ENCODE measurements around the gene ING3.
"Not testable (repeated sequence)": the region's sequence is repeated elsewhere in the genome, so short reads cannot be mapped to it uniquely, and the experiment has no call there.

Gene ING3

DNA sequence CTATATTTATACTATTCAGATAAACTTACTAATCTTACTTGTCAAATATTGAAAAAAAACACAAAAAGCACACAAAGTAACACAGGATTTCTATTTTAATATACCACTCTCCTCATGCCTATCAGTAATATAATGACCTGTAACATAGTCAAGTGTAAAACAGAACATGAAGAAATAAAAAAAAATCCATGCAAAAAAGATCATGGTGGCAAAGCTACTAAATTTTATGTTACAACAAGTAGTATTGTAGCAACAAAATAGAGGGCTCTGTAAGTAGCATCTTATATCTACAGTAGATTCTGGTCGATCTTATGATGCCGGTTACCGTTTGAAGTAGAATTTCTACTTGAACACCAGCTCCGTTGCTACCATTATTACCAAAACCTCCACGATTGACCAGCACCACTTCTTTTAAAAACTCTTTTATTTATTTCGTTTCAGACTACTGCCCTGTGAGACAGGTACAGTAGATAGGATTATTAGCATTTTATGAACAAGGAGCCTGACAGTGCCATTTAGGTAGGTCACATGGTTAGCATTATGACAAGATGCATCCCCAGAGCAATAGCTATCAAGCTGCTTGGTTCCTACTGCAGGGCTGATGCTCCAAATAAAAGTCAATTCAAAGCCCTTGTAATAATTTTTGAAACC, 40.0 kb downstream of the ING3 start:
- no peak for DNase-seq

DNA sequence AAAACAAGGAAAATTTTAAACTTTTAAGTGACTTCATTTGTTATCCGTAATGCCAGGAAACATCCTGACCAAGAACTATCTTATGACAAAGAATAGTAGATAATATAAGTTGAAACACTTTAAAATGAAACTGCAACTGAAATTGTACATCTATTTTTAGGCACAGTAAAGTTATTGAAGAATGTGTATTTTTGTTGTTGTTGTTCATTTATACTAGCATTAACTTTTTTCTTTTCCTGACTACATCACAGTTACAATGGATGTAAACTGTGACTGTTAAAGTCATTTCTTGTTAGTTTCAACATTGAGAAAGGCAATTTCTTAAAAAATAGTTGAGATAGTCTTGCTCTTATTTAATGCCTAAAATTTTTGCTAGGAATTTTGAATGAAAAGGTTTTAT, 40.6 kb downstream of the ING3 start:
- DNase-seq = no peak

DNA sequence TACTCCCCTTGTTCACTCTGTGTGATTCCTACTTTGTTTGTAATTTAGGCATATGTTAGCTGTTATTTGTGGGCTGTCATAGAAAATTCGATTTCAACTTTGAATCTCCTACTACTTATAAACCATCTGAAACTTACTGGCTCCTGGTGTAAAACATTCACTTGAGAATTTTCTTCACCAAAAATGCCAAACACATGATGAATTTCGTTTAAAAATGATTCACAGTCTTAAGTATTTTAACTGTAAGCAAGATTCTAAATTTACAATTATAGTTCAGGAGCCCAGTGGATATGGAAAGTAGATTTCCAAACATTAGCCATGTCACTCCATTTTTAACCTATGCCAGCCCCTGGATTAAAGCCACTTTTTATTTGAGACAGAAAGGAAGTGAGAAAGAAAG, 41.0 kb downstream of the ING3 start:
- no peak for DNase-seq

DNA sequence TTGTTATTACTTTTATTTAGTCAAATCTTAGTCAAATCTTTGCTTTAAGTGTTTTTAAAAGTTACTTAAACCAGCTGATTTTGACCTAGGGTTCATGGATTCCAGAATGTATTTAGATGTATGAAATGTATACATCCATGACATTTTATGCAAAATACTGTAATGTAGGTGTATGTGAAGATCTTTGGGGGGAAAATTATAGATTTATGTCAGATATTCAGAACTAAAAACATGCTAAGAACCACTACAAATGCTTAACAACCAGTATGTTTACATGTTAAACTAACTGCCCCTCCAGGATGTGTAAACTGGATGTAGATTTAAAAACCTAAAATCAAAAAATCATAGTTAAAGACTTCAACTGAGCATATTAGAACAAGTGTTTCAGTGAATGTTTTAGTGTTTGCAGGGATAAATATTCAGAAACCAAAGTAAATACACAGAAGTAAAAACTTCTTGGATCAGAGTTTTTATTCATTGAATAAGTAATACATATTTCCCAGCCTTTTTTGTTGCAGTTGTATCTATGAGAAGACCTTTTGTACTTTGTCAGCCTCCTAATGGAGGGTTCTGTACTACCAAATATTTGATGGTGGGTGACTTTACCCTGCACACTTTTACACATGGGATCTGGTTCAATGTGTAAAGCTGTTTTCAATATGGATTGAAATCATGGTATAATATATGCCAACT, 41.8 kb downstream of the ING3 start:
- no peak for DNase-seq

DNA sequence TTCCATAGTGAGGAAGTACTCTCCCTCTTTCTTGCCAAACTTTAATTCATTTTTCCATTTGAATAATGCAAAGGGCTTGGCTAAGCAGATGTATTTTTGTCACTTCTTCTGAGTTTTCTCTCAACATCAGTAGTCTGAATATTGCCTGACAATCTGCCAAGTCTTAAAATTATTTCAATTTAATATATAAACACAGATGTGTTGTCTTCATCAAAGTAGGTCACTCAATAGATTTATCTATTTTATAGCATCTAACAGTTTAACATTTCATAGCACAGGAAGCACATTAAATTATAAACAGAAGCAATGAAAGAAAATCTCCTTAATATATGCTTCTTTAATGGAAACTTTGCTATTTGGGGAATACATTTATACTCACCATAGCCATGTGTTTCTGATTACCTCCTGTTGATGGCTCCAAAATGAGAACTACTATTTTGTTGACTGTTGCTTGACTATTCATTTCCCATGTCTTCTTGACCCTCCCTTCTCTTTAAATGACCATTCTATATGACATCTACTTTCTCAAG, 42.5 kb downstream of the ING3 start:
- no peak for DNase-seq

DNA sequence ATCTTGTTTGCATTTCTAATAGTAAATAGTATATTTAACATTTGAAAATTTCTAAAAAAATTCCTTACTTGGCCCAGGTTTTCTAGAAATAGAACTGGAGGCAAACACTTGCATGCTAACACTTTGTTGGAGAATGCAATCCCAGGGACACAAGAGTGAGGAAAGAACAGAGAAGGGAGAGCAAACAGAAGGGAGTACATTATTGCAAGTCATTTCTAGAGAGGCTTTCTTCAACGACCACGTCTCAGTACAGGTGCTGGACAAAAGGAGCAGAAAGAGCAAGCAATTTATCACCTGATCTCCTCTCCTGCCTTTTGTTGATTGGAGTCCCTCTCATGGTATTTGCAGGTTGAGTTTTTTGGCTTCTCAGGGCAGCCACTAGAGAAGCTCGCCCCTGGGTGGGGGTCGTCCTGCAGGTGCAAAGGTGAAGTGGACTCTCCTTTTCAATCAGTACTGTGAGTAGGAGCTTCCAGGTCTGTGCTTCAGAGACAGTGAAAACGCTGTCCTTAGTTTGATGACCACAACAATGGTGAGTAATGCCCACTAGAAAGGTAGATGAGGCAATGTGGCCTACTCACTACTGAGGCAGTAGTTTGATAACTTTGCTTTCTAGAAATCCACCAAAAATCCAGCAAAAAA, 43.1 kb downstream of the ING3 start:
- DNase-seq = no peak

DNA sequence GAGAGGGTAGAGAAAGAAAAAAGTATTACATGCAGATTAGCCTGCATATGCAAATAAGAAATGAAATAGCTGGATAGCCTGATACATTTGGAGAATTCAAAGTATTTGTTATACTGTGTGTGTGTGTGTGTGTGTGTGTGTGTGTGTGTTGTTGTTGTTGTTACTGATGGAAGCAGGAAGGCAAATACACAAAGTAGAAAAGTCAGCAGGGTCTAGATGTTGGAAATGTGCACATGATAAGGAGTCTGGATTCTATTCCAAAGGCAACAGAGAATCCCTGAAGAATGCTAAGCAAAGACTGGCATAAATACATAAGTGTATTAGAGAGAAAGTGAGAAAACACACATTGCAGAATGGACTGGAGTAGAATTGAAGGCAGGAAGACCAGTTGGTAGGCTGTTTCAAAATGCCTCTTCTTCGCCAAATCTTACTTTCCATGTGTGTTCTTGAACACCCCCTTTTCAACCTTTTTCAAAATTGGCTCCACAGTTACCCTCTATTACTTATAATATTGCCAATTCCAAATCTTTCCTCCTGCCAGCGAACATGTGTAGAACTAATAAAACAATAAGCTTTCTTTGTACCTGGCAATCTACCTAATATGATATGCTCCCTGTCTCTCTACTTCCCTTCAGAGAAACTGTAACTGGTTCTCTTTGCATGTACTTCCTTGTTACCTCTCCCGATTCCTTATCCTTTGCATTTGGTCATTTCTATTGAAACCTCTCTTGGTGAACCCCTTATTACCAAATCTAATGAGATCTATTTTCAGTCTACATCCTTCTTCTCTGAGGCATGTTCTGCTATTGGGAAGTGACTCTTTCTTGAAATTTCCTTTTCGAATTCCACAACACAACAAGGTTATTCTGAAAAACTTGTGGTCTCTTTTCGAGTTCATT, 44.2 kb downstream of the ING3 start:
- DNase-seq = no peak

DNA sequence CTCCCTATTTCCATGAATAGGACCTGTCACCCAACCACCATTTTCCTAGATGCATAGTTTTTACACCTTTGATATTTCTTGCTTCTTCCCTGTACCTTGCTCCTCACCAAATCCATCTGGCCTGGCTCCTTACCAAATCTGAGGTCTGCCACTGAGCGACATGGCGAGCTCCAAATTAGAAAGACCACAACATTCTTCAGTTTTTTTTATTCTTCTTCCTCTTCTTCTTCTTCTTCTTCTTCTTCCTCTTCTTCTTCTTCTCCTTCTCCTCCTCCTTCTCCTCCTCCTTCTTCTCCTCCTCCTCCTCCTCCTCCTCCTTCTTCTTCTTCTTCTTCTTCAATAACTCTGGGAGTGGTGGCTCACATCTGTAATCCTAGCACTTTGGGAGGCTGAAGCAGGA, 45.1 kb downstream of the ING3 start:
- DNase-seq = no peak

DNA sequence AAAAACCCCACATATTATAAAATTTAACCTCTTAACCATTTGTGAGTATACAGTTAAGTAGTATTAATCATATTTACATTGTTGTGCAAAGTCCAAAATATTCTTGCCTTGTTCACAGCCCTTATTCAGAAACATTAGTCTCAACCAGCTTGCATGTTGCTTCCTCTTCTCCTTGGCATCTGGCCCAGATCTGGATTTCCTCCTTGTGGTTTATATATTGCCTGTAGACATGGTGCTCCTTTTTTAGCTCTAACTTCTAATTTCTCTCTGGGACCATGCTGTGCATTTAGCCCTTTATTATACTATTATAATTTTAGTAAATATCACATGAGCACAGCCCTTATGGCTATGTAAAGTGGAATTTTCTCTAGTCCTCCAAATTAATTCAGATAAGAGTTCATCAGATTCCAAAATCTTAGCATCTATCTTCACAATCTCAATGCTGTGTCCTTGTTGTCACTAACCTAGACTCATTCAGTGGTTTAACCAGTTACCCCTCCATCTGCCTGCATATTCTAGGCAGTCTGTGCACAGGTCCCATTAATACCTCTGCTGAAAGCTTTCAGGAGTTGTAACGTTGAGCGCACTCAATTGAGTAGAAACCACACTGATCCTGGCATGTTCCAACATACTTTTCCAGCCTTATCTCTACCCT, 45.9 kb downstream of the ING3 start:
- peak; percentile 81 for DNase-seq

DNA sequence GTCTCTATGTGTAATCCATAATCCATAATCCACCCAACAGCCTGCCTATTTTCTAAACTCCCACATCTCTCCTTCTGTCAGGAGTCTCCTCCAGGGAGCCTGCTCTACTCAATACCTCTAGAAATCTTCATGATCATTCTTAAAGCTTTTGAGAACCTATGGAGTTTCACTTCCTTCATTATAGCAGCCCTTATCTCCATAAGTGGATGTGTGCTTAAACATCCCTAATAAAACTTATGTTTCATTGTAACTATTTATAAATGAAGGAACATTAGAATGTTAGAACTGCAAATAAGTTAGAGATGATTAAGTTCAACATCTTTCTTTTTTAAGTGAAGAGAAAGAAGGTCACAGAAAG, 46.4 kb downstream of the ING3 start:
- DNase-seq = no peak

DNA sequence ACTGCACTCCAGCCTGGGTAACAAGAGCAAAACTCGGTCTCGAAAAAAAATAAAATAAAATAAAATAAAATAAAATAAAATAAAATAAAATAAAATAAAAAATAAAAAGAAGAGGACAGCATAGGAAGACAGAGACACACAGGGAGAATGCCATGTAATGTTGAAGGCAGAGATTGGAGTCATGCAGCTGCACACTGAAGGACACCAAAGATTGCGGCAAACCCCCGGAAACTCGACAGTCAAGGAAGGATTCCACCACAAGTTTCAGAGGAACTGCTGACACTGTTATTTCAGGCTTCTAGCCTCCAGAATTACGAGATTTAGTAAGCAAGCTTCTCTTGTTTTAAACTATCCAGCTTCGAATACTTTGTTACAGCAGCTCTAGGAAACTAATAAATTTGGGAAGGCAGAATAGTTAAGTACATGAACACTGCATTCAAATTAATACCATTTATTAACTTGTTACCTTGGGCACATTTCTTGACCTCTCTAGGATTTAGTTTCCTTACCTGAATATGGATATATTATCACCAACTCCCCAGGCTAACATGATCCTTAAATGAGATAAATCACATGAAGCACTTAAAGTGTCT, 47.4 kb downstream of the ING3 start:
- DNase-seq = no peak

DNA sequence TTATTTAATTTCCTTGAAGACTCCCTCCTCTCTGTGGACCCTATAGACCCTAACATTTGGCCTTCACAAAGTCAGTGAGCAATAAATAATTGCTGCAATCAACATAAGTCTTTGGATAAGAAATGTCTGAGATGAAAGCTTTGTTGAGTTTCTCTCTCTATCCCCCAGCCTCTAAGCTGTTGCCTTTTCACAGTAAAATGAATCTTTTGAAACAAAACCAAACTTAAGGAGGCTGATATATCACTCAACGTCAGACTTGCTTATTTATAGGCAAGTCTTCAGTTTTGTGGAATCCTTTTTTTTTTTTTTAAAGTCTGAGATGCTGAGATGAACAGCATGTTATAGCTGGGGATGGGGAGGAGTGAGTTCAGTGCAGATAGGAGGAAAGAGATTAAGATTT, 47.9 kb downstream of the ING3 start:
- DNase-seq = no peak

DNA sequence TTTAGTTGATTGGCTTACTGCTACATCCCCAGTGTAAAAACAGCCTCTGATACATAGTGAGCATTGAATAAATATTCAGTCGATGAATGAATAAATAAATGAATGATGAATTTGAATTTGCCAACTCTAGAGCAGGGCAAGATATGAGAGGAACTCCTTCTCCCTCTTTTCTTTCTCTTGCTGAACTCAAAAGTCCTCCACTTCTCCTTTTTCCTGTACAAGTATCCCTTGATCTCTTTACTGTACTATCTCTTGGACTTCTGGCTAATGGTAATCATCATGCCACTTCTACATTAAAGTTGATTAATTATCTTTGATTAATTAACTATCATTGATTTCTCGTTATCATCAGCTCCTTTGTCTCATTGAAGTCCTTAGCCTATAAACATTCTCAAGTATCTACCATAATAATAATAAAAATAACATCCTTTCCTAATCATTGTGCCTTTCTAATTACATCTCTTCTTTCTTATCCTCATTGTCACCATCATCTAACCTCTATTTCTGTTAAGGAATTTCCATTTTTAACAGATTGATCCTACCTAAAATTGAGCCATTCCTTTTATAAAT, 48.5 kb downstream of the ING3 start:
- DNase-seq = no peak

DNA sequence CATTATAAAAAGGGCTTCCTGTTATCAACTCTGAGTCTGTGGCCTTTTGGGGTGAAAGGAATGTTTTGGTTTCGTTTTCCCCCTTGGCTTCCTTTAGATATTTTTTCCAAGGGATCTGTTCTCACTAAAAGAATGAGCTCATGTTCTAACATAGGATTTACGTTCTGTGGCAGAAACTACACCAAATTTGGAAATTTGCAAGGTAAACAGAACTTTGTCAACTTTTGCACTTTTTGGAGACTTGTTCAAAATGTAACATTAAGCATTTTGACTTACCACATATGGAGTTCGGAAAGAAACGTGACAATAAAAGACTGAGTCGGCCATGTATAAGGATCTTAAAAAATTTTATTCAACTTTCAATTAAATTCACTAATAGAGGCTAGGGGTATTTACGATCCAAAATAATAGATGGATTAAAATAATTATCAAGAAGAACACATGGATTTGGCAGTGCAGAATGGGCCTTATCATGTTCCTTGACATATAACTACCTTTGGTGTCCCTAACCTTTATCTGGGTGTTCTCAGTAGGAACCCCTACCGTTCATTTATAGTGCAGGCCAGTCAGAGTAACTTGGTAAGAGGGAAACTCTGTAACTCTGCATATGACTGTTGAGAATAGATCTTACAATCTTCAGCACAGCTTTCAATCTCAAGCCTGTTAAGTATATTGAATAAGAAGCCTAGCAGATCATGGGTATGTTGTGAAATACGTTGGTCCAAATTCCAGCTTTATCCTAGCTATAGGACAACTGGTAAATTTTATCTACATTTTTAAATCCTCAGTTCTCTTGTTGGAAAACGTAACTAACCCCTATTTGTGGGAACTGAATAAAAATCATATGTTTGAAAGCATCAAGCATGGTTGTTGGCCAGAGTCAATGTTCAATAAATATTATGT, 49.8 kb downstream of the ING3 start:
- DNase-seq = no peak

DNA sequence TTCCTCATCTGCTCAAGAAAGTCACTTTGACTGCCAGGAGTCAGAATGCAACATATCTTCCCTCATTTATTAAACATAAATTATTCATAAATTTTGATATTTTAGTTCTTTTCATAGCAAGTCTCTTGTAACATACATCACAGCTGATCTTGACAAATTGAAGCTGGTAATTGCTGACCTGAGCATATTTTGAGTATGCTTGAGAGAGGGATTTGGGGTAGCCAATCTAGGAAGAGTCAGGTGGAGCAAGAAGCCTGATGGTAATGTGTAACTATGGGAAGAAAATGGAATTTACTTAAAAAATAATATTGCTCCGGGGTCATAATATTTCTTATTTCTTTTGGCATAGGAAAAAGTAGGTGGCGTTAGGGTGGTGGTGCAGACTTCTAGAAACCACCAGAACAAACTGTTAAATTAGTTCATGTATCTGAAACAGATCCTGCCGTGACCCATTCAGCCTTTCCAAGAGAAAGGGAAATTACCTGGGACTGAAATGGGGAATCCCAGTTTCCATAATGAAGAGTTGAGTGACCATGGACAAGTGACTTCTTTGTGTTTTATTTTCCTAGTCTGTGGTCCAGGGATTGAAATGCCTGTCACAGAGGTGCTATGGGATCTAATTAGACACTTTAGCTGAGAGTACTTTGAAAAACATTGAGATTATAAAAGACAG, 50.8 kb downstream of the ING3 start:
- DNase-seq = no peak

DNA sequence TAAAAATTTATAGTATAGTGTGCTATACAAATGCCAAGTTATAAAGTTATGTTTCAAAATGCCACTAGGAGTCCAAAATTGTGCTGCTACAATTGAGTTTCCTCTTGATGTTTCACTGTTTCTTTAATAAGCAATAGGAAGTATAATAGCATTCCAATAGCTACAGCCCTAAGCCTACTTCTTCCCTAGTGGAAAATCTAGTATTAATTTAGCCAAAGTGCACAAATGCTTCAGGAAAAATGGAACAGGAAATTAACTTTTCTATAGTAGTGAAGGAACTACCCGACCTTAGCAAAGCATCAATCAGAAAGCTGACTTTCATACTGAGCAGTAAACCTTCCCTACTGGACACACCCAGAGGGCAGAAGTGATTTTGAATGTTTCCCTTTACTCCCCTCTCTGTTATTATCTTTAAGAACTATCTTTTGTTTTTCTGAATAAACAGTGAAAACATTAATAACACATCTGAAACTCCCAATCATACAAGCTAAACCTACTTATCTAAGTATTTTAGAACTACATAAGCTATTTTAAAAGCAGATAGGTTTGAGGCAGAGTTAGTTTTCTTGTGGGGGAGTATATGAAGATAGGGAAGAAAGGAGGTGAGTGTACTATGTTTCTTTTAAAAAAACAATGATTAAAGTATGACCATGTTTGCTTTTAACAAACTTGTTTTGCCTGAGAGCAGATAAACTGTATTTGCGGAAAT, 51.6 kb downstream of the ING3 start:
- no peak for DNase-seq

DNA sequence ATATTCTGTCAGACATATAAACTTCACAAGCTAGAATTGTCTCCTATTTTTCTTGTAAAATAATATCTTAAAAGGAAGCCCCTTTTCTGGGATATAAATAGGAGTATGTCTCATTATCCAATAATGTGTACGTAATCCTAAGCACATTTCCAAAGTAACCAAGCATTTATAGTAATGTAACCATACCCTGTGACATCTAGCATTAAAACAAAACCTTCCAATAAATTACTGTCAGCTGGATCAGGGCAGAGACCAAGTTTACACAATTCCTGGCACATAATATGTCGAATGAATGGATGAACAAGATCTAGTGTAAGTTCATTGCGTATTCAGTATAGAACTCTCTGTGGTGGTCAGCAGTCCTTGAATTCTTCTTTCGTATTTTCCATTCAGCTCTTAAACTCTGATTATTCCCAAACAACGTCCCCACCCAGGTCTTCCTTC, 52.2 kb downstream of the ING3 start:
- no peak for DNase-seq

DNA sequence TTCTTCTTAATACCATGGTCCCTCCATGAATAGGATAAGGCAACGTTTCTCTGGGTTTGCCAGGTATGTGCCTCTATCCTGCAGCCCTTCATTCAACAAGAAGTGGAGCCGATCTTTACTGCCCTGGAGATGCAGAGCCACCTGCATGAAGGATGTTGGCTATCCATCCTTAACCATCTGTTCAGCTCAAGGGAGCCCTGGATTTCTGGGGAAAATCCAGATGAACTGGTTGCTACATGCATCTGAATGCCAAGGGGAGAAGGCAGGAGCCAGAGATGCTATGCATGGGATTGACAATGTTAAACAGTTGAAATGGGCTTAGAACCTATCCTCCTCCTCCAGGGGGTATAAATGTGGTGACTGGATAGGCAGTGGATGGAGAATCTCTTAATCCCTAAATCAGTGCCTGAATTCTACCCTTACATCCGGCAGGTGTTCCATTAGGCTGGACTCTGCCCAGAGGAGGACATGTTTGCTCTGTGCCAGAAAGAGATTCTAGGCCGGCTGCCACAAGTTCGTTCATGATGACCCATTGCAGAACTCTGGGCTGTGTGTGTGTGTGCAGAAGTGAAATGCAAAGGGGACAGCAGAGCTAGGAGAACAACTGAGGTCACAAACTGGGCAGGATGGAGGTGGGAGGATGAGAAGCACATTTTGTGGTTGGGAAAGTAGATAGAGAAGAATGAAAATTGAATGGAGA, 53.6 kb downstream of the ING3 start:
- no peak for DNase-seq

DNA sequence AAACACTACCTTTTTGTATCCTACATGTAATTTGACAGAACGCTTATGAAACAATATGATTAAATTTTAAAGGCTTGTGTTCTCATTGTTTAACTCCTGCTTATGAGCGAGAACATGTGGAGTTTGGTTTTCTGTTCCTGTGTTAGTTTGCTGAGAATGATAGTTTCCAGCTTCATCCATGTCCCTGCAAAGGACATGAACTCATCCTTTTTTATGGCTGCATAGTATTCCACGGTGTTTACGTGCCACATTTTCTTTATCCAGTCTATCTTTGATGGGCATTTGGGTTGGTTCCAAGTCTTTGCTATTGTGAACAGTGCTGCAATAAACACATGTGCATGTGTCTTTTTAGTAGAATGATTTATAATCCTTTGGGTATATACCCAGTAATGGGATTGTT, 54.5 kb downstream of the ING3 start:
- not testable (repeated sequence) for DNase-seq

Measured in KG1 (cell line).